ENCODE measurements around the gene CEP72.

CEP72 gene

DNA sequence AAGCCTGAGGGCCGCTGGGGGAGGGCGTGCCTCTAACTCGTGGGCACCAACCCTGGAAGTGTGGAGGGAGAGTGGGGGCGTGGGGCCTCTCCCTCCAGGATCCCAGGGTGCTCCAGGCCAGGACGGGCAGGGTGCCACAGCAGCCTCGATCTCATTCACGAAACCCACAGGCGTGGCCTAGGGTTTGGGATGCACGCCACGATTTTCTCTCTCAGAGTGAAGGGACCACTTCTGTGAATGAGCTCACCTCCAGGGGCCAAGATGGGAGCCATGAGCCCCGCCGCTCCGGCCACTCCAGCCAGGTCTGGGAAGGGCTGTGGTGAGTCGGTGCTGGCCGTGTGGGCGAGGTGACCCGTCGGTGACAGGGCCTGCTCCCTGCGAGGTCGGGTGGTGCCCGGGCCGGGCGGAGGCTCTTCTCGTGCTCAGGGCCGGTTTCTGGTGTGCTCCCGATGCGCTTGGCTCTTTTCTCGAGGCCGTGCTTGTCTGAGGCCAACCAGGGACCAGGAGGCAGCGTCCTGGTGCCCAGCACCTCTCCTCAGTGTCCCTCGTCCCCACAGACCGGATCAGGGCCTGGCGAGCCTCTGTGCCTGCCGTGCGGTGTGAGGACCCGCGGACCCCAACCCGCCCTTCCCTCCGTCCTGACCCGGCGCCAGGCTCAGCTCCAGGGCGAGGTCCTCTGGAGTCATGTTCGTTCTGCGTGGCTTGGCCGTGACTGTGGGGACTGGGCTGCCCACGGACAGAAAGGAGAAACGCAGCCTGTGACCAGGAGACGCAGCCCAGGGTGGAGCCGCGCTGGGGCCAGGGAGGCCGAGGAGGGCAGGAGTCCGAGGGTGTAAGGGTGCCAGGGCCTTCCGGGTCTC lies 50.0 kb downstream of the CEP72 start:
- H4K20me1 ChIP-seq (ENCODE audit: insufficient read depth, low read length), result no peaks in the 10 kb centered on the region
- TF ChIP-seq, protein P1, sequence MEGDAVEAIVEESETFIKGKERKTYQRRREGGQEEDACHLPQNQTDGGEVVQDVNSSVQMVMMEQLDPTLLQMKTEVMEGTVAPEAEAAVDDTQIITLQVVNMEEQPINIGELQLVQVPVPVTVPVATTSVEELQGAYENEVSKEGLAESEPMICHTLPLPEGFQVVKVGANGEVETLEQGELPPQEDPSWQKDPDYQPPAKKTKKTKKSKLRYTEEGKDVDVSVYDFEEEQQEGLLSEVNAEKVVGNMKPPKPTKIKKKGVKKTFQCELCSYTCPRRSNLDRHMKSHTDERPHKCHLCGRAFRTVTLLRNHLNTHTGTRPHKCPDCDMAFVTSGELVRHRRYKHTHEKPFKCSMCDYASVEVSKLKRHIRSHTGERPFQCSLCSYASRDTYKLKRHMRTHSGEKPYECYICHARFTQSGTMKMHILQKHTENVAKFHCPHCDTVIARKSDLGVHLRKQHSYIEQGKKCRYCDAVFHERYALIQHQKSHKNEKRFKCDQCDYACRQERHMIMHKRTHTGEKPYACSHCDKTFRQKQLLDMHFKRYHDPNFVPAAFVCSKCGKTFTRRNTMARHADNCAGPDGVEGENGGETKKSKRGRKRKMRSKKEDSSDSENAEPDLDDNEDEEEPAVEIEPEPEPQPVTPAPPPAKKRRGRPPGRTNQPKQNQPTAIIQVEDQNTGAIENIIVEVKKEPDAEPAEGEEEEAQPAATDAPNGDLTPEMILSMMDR (IDR thresholded peaks at IDR 0.05; ENCODE audit: low read depth, low read length), result no peak
- TF ChIP-seq EZH2phosphoT487 (IDR thresholded peaks at IDR 0.05; ENCODE audit: low read depth), result no peak

DNA sequence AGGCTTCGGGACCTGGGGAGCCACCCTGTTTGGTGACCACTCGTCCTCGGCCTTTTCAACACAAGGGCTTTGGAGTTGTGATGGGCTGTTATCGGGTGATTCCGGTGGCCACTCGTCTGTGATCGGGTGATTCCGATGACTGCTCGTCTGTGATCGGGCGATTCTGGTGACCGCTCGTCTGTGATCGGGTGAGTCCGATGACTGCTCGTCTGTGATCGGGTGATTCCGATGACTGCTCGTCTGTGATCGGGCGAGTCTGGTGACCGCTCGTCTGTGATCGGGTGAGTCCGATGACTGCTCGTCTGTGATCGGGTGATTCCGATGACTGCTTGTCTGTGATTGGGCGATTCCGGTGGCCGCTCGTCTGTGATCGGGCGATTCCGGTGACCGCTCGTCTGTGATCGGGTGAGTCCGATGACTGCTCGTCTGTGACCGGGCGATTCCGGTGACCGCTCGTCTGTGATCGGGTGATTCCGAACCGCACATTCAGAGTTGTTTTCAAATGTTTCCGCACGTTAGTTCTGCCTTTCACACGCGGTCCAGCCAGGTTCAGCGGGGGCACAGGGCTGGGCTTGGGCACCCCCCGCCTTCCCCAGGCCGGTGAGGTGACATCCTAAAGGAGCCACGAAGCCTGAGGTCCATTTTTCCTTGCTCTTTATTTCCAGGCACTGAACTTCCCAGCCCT lies 50.8 kb downstream of the CEP72 start:
- no peak overlapping the region for H2AFZ ChIP-seq (ENCODE audit: low read depth, low read length)
- H3K4me2 ChIP-seq (ENCODE audit: low read length), result no peak overlapping the region
- no peaks in the 10 kb centered on the region for H3K79me2 ChIP-seq (ENCODE audit: low read length)
- no peaks in the 10 kb centered on the region for H3K27me3 ChIP-seq (ENCODE audit: low read depth, low read length)
- no peak overlapping the region for H3K4me3 ChIP-seq (ENCODE audit: low read length)
- no peak overlapping the region for H3K27ac ChIP-seq (ENCODE audit: low read length)
- no peak for TF ChIP-seq EZH2phosphoT487 (IDR thresholded peaks at IDR 0.05; ENCODE audit: low read depth)
- TF ChIP-seq, protein P1 (IDR thresholded peaks at IDR 0.05; ENCODE audit: low read depth, low read length), result no peak
- no peaks in the 10 kb centered on the region for H3K4me1 ChIP-seq (ENCODE audit: low read length)
- H3K9ac ChIP-seq (ENCODE audit: low read length), result no peak overlapping the region
- H3K9me3 ChIP-seq (ENCODE audit: insufficient read depth, low read length), result no peaks in the 10 kb centered on the region
- H4K20me1 ChIP-seq (ENCODE audit: insufficient read depth, low read length), result no peaks in the 10 kb centered on the region
- H3K36me3 ChIP-seq (replicated peaks; ENCODE audit: low read depth, low read length), result peaks cover 14% of the 10 kb centered on the region

More for the DNA sequence above, 50.0 kb downstream of the CEP72 start:
- Histone ChIP-seq H3K27ac (ENCODE audit: low read length) (no peak overlapping the region), H3K9me3 (ENCODE audit: insufficient read depth, low read length) (no peaks in the 10 kb centered on the region), H3K9ac (ENCODE audit: low read length) (no peak overlapping the region), H3K4me3 (ENCODE audit: low read length) (no peak overlapping the region), H2AFZ (ENCODE audit: low read depth, low read length) (no peak overlapping the region), H3K27me3 (ENCODE audit: low read depth, low read length) (no peaks in the 10 kb centered on the region), H3K4me2 (ENCODE audit: low read length) (no peak overlapping the region), H3K4me1 (ENCODE audit: low read length) (no peaks in the 10 kb centered on the region), H3K79me2 (ENCODE audit: low read length) (no peaks in the 10 kb centered on the region), H3K36me3 (replicated peaks; ENCODE audit: low read depth, low read length) (peaks cover 18% of the 10 kb centered on the region)

DNA sequence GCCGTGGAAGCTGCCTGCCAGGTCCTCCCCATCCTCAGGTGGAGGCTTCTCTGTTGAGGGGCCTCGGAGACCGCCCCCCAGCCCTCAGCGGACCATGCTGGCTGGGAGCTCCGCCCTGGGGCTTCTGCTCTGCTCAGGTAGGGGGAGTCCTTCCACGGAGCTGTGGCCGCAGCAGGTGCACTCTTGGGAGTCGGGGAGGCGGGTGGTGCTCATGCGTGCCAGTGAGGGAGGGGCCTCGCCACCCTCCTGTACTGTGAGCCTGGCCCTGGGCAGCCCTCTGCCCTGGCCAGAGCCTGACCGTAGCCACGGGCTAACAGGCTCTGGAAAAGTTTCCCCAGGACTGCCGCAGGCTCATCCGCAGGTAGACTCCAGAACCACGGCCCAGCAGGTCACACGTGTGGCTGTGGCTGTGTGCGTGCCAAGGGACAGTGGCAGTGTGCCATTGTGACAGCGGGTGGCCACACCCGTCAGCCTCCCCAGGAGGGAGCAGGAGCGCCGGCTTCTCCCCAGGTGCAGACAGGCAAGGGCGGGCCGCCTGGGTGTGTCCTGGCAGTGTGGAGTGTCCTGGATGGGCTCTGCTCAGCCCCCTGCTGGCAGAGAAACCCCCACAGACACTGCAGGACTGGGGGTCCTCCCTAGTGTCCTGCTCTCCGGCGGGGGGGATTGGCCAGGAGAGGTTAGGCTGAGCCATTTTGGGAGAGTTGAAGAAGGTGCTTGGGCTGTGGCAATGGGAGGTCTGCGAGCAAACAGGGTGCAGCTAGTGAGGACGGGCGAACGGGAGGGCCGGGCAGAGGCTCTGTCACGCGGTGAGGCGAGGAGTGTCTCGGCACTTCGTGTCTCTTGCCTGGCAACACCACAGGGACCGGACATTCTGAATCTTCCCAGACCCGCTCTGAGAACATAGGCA lies 51.5 kb downstream of the CEP72 start:
- H3K36me3 ChIP-seq (replicated peaks; ENCODE audit: low read depth, low read length), result peaks cover 13% of the 10 kb centered on the region
- no peak overlapping the region for H3K4me3 ChIP-seq (ENCODE audit: low read length)
- no peaks in the 10 kb centered on the region for H4K20me1 ChIP-seq (ENCODE audit: insufficient read depth, low read length)
- no peaks in the 10 kb centered on the region for H3K79me2 ChIP-seq (ENCODE audit: low read length)
- H3K4me1 ChIP-seq (ENCODE audit: low read length), result no peaks in the 10 kb centered on the region
- no peak overlapping the region for H3K4me2 ChIP-seq (ENCODE audit: low read length)
- no peak for TF ChIP-seq EZH2phosphoT487 (IDR thresholded peaks at IDR 0.05; ENCODE audit: low read depth)
- TF ChIP-seq, protein P1 (IDR thresholded peaks at IDR 0.05; ENCODE audit: low read depth, low read length), result no peak
- no peak overlapping the region for H2AFZ ChIP-seq (ENCODE audit: low read depth, low read length)
- H3K9me3 ChIP-seq (ENCODE audit: insufficient read depth, low read length), result no peaks in the 10 kb centered on the region
- no peak overlapping the region for H3K27ac ChIP-seq (ENCODE audit: low read length)
- no peak overlapping the region for H3K9ac ChIP-seq (ENCODE audit: low read length)
- H3K27me3 ChIP-seq (ENCODE audit: low read depth, low read length), result no peaks in the 10 kb centered on the region

All from OCI-LY3 (cell line).